HCT116 (cell line): Measurements from ENCODE around the gene GNG4. TPM values are rescaled to one million over a fixed set of nuclear protein-coding genes. Genes with fewer than 3 reads are reported as not detected.

Source experiments
- ATAC-seq: fragments of 200-7000 bp; cut with Tn5 transposase; 2 replicates; pipeline ENCODE4 v1.9.1; 2020; ENCODE audit warnings: mild to moderate bottlenecking, moderate library complexity
- BruUV-seq: library from RNA; stranded (reverse); fragments of 400-500 nt; replicated peaks from 2 replicates; lab custom pipeline; 2021; lab: Mats Ljungman, UMichigan
- CTCF ChIA-PET: fragments of 300-600 bp; sonication (Branson Sonifier 250); formaldehyde crosslinking; loops from one replicate; lab custom pipeline; 2021; ENCODE audit warnings: antibody characterized with exemption; lab: Charles Lee
- POLR2A ChIA-PET: fragments of 300-600, 350-600 bp; sonication (Branson Sonifier 250); formaldehyde crosslinking; loops from one replicate; lab custom pipeline; 2021; ENCODE audit warnings: antibody characterized with exemption; lab: Charles Lee
- RAD21 ChIA-PET, 2 experiments: fragments of 300-600 bp; sonication (Branson Sonifier 250); formaldehyde crosslinking; loops; one replicate each; lab custom pipeline; 2023; ENCODE audit warnings: low total read pairs in 2 of 2; ENCODE audit not compliant: uncharacterized antibody in 2 of 2, unreplicated experiment in 2 of 2, low non-redundant PET in 1 of 2; lab: Charles Lee
- DNase-seq: peaks from one replicate; pipeline ENCODE4 v3.0.0-alpha.2; 2010; ENCODE audit warnings: low read depth, low spot score
- H2AFZ ChIP-seq: fragments of 200-600 bp; shearing (Covaris generic), sonication (generic); 2 replicates; pipeline ENCODE4 v1.6.1; 2017; ENCODE audit warnings: low read depth, mixed run types, mixed read lengths, antibody characterized with exemption, low read length; ENCODE audit not compliant: poor library complexity, severe bottlenecking
- H3K27ac ChIP-seq: 2 replicates; pipeline ENCODE4 v1.5.1; 2012; ENCODE audit warnings: low read depth, low read length
- H3K27me3 ChIP-seq: fragments of 200-600 bp; sonication (generic); 2 replicates; pipeline ENCODE4 v1.6.1; 2016; ENCODE audit warnings: mixed run types, low read length, mixed read lengths; ENCODE audit not compliant: insufficient read depth
- H3K36me3 ChIP-seq, 2 experiments: fragments of 200-500 bp in 1 of 2; fragments of 200-600 bp in 1 of 2; sonication (Bioruptor generic) in 1 of 2; sonication (generic) in 1 of 2; 2 replicates each; pipeline versions ENCODE4 v1.5.1 to v1.6.1; 2014 to 2016; ENCODE audit warnings: low read length in 2 of 2, inconsistent platforms in 1 of 2, mixed read lengths in 1 of 2, mixed run types in 1 of 2; ENCODE audit not compliant: insufficient read depth in 2 of 2, control insufficient read depth in 1 of 2
- H3K4me1 ChIP-seq, 2 experiments: fragments of 200-600 bp in 1 of 2; sonication (generic) in 1 of 2; 2 replicates each; pipeline versions ENCODE4 v1.5.1 to v1.6.1; 2012 to 2017; ENCODE audit warnings: low read length in 2 of 2, inconsistent platforms in 1 of 2, mild to moderate bottlenecking in 1 of 2, mixed read lengths in 1 of 2, mixed run types in 1 of 2, moderate library complexity in 1 of 2; ENCODE audit not compliant: insufficient read depth in 2 of 2, control insufficient read depth in 1 of 2
- H3K4me2 ChIP-seq: fragments of 200-600 bp; sonication (generic); 2 replicates; pipeline ENCODE4 v1.6.1; 2017; ENCODE audit warnings: mixed run types, low read length, mixed read lengths
- H3K4me3 ChIP-seq, 2 experiments: fragments of 200-600 bp in 1 of 2; sonication (generic) in 1 of 2; replicated peaks in 1 of 2; 2 replicates each; pipeline ENCODE4 v1.5.1; 2011 to 2016; ENCODE audit warnings: low read length in 2 of 2, control low read depth in 1 of 2, low read depth in 1 of 2, mild to moderate bottlenecking in 1 of 2, mixed read lengths in 1 of 2, mixed run types in 1 of 2
- H3K79me2 ChIP-seq: fragments of 200-600 bp; sonication (generic); 2 replicates; pipeline ENCODE4 v1.6.1; 2017; ENCODE audit warnings: mild to moderate bottlenecking, mixed run types, low read length, moderate library complexity, mixed read lengths; ENCODE audit not compliant: insufficient read depth
- H3K9ac ChIP-seq: fragments of 200-600 bp; sonication (generic); 2 replicates; pipeline ENCODE4 v1.6.1; 2016; ENCODE audit warnings: low read length, mixed read lengths
- H3K9me2 ChIP-seq: fragments of 200-600 bp; sonication (generic), shearing (Covaris generic); 2 replicates; pipeline ENCODE4 v1.6.1; 2017; ENCODE audit warnings: mixed run types, mild to moderate bottlenecking, moderate library complexity; ENCODE audit not compliant: insufficient read depth
- H3K9me3 ChIP-seq, 2 experiments: fragments of 200-500 bp in 1 of 2; fragments of 200-600 bp in 1 of 2; sonication (Bioruptor generic) in 1 of 2; sonication (generic) in 1 of 2; 2 replicates each; pipeline ENCODE4 v1.6.1; 2014 to 2017; ENCODE audit warnings: low read length in 2 of 2, mixed read lengths in 2 of 2, inconsistent platforms in 1 of 2, low read depth in 1 of 2, mild to moderate bottlenecking in 1 of 2, mixed run types in 1 of 2, moderate library complexity in 1 of 2; ENCODE audit not compliant: control insufficient read depth in 1 of 2, insufficient read depth in 1 of 2
- H4K20me1 ChIP-seq: fragments of 200-600 bp; sonication (generic), shearing (Covaris generic); 2 replicates; pipeline ENCODE4 v1.6.1; 2017; ENCODE audit warnings: mixed run types, mild to moderate bottlenecking, moderate library complexity; ENCODE audit not compliant: insufficient read depth
- ATF3 ChIP-seq: IDR thresholded peaks from 2 replicates; pipeline ENCODE4 v1.6.1; 2012
- CEBPB ChIP-seq: IDR thresholded peaks from 2 replicates; pipeline ENCODE4 v1.6.1; 2012; ENCODE audit warnings: low read depth
- CTCF ChIP-seq, 3 experiments: fragments of 200-600 bp in 1 of 3; sonication (generic) in 1 of 3; IDR thresholded peaks in 2 of 3; conservative IDR thresholded peaks in 1 of 3; 2 replicates each; pipeline ENCODE4 v1.5.1; 2012 to 2017; ENCODE audit warnings: low read depth in 2 of 3, low read length in 2 of 3, antibody characterized with exemption in 1 of 3, borderline replicate concordance in 1 of 3, control low read depth in 1 of 3, mild to moderate bottlenecking in 1 of 3, mixed read lengths in 1 of 3, mixed run types in 1 of 3, moderate library complexity in 1 of 3; ENCODE audit not compliant: insufficient read depth in 1 of 3
- EZH2phosphoT487 ChIP-seq: fragments of 200-600 bp; IDR thresholded peaks from 2 replicates; pipeline ENCODE4 v1.6.1; 2018; ENCODE audit warnings: antibody characterized with exemption, borderline replicate concordance
- SP1 ChIP-seq: IDR thresholded peaks from 2 replicates; pipeline ENCODE4 v1.6.1; 2012; ENCODE audit warnings: low read depth
- SRF ChIP-seq: IDR thresholded peaks from 2 replicates; pipeline ENCODE4 v1.6.1; 2012; ENCODE audit warnings: low read depth
- TCF7L2 ChIP-seq: IDR thresholded peaks from 2 replicates; pipeline ENCODE4 v1.7.0; 2011; ENCODE audit warnings: borderline replicate concordance, inconsistent platforms; ENCODE audit not compliant: insufficient read depth, insufficient read length; ENCODE audit errors: extremely low read depth
- YY1 ChIP-seq: IDR thresholded peaks from 2 replicates; pipeline ENCODE4 v1.6.1; 2011; ENCODE audit warnings: low read length, low read depth, moderate library complexity, mild to moderate bottlenecking; ENCODE audit not compliant: insufficient replicate concordance; ENCODE audit errors: extremely low read depth
- ZNF274 ChIP-seq: fragments of 200-500 bp; sonication (Bioruptor generic); IDR thresholded peaks from 2 replicates; pipeline ENCODE4 v1.6.1; 2014; ENCODE audit warnings: mild to moderate bottlenecking, low read depth, low read length, inconsistent platforms
- intact Hi-C: fragments of 100-400 bp; cut with micrococcal nuclease; formaldehyde crosslinking; loops from 2 replicates; pipeline ENCODE4 v1.10.0; 2022
- total RNA-seq: library from RNA; stranded (reverse); gene quantifications from one replicate; pipeline ENCODE4 v1.2.1, GENCODE V29; 2021; ENCODE audit not compliant: unreplicated experiment

The GNG4 gene
- total RNA-seq, 1 experiment from 2014 or later: 10.6 TPM

- Histone ChIP-seq H3K27ac (no peak overlapping the region), H3K36me3 (no peaks in the 10 kb centered on the region), H3K4me3 (no peak overlapping the region), H2AFZ (no peak overlapping the region), H3K9me2 (no peaks in the 10 kb centered on the region), H3K9ac (no peak overlapping the region), H3K27me3 (no peaks in the 10 kb centered on the region), H3K79me2 (no peaks in the 10 kb centered on the region), H3K4me1 (no peaks in the 10 kb centered on the region), H4K20me1 (no peaks in the 10 kb centered on the region), H3K9me3 (no peaks in the 10 kb centered on the region), H3K4me2 (no peak overlapping the region)
- TF ChIP-seq YY1: no peak
- ChIA-PET RAD21 (no interaction called here), CTCF (no interaction called here), POLR2A (no interaction called here)
- DNase-seq (no peak), ATAC-seq (no peak)
- BruUV-seq: no TSS peak
- intact Hi-C loops: no loop called here
Observed at GRCh38 chr1:235661568-235661967, 12.0 kb upstream of the GNG4 start.

GRCh38 chr1:235659186-235659771 lies 9.7 kb upstream of the GNG4 start:
- Histone ChIP-seq H3K36me3 (no peaks in the 10 kb centered on the region), H3K79me2 (no peaks in the 10 kb centered on the region), H3K9me2 (no peaks in the 10 kb centered on the region), H2AFZ (no peak overlapping the region), H3K27me3 (no peaks in the 10 kb centered on the region), H3K9ac (no peak overlapping the region), H3K4me1 (no peaks in the 10 kb centered on the region), H3K4me3 (no peak overlapping the region), H3K4me2 (no peak overlapping the region), H4K20me1 (no peaks in the 10 kb centered on the region), H3K9me3 (no peaks in the 10 kb centered on the region), H3K27ac (no peak overlapping the region)
- ATAC-seq (no peak), DNase-seq (no peak)
- TF ChIP-seq EZH2phosphoT487 (no peak), ATF3 (no peak), CEBPB (no peak), ZNF274 (no peak), SRF (no peak), TCF7L2 (no peak), SP1 (no peak), CTCF (IDR thresholded peaks at IDR 0.05 in 2 of 3, conservative IDR thresholded peaks at IDR 0.05 in 1 of 3; ENCODE audit: borderline replicate concordance in 1 of 3, insufficient read depth in 1 of 3, low read depth in 2 of 3, low read length in 2 of 3) (no peak), YY1 (no peak)
- no TSS peak for BruUV-seq
- intact Hi-C loops: no loop called here
- POLR2A ChIA-PET: no interaction called here
- CTCF ChIA-PET: no interaction called here
- RAD21 ChIA-PET: no interaction called here
